HG03432 (cell line): ENCODE measurements around the gene RFPL3.

Experiments
- ATAC-seq: cut with Tn5 transposase; IDR thresholded peaks from one replicate; pipeline ENCODE4 v1.9.1; 2021; ENCODE audit warnings: mild to moderate bottlenecking, moderate library complexity; ENCODE audit not compliant: unreplicated experiment

Gene RFPL3

DNA sequence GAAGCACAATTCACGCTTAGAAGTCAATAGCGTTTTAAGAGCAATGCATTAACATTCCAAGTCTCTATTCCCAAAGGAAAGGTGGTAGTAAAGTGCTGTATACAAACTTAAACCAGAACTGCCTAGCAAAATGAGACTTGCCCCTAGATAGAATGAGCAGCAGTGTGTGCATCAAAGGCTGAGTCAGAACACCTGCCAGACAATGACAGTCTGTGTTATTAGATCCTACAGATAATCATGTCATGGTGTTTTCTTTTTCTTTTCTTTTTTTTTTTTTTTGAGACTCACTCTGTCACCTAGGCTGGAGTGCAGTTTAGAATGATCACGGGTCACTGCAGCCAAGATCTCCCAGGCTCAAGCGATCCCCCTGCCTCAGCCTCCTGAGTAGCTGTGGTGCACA, 52.8 kb downstream of the RFPL3 start:
- no peak for ATAC-seq
